Ascending aorta (tissue), 2 donors: ENCODE data around the gene COX7B2. TPM values are rescaled to one million over a fixed set of nuclear protein-coding genes. Genes with fewer than 3 reads are reported as not detected.

Experiments used
- DNase-seq, 2 donors: peaks; one replicate each; pipeline ENCODE4 v3.0.0-alpha.2; 2019; ENCODE audit warnings: low spot score in 2 of 2
- H3K27ac ChIP-seq, 2 donors: fragments of 200-600 bp; sonication (generic); one replicate each; pipeline ENCODE4 v1.5.1; 2016 to 2017; ENCODE audit warnings: mild to moderate bottlenecking in 1 of 2
- H3K27me3 ChIP-seq: fragments of 200-600 bp; sonication (generic); one replicate; pipeline ENCODE4 v1.5.1; 2017
- H3K36me3 ChIP-seq, 2 donors: fragments of 200-600 bp; sonication (generic); one replicate each; pipeline ENCODE4 v1.5.1; 2016
- H3K4me1 ChIP-seq, 2 donors: fragments of 200-600 bp; sonication (generic); one replicate each; pipeline ENCODE4 v1.5.1; 2016 to 2017; ENCODE audit warnings: mild to moderate bottlenecking in 1 of 2
- H3K4me3 ChIP-seq, 2 donors: fragments of 200-600 bp; sonication (generic); one replicate each; pipeline ENCODE4 v1.5.1; 2016 to 2017; ENCODE audit warnings: mild to moderate bottlenecking in 1 of 2
- H3K9me3 ChIP-seq, 2 donors: fragments of 200-600 bp; sonication (generic); one replicate each; pipeline ENCODE4 v1.5.1; 2016
- CTCF ChIP-seq, 3 experiments: fragments of 200-600 bp in 2 of 3; fragments of 450-650 bp in 1 of 3; sonication (generic) in 2 of 3; IDR thresholded peaks; one replicate each; pipeline ENCODE4 v1.5.1; 2016 to 2019; ENCODE audit warnings: antibody characterized with exemption in 3 of 3, mild to moderate bottlenecking in 1 of 3, moderate library complexity in 1 of 3
- intact Hi-C: fragments of 100-400 bp; cut with DNase I; formaldehyde crosslinking; loops from one replicate; pipeline ENCODE4 v1.15.1; 2023
- total RNA-seq: library from RNA; depleted of rRNA; stranded (reverse); fragments of >200 nt; gene quantifications from one replicate; pipeline ENCODE4 v1.1.0, GENCODE V29; 2016

The COX7B2 gene
- total RNA-seq, 1 donor from 2014 or later: not detected

- no peak overlapping the region for H3K27ac ChIP-seq
- H3K9me3 ChIP-seq: no peaks in the 10 kb centered on the region
- H3K27me3 ChIP-seq: no peaks in the 10 kb centered on the region
- no peaks in the 10 kb centered on the region for H3K36me3 ChIP-seq
- no peak for TF ChIP-seq CTCF (IDR thresholded peaks at IDR 0.05)
- intact Hi-C loops: no loop called here
- DNase-seq: no peak
- no peaks in the 10 kb centered on the region for H3K4me1 ChIP-seq
- no peak overlapping the region for H3K4me3 ChIP-seq
These were observed 18.2 kb upstream of the COX7B2 start for GRCh38 chr4:46927201-46927600.

- Histone ChIP-seq H3K9me3 (no peaks in the 10 kb centered on the region), H3K4me3 (no peak overlapping the region), H3K36me3 (no peaks in the 10 kb centered on the region), H3K27me3 (no peaks in the 10 kb centered on the region), H3K4me1 (no peaks in the 10 kb centered on the region), H3K27ac (no peak overlapping the region)
- no peak for DNase-seq
- intact Hi-C loops: no loop called here
- TF ChIP-seq CTCF (IDR thresholded peaks at IDR 0.05): no peak
These were observed 15.9 kb upstream of the COX7B2 start for GRCh38 chr4:46924789-46925529.

- intact Hi-C loops: no loop called here
- no peaks in the 10 kb centered on the region for H3K27me3 ChIP-seq
- TF ChIP-seq CTCF (IDR thresholded peaks at IDR 0.05): no peak
- no peak overlapping the region for H3K27ac ChIP-seq
- H3K4me1 ChIP-seq: no peaks in the 10 kb centered on the region
- H3K4me3 ChIP-seq: no peak overlapping the region
- DNase-seq: no peak
- H3K36me3 ChIP-seq: no peaks in the 10 kb centered on the region
- H3K9me3 ChIP-seq: no peaks in the 10 kb centered on the region
These were observed 13.2 kb upstream of the COX7B2 start for GRCh38 chr4:46922205-46922604.

- Histone ChIP-seq H3K36me3 (no peaks in the 10 kb centered on the region), H3K9me3 (no peaks in the 10 kb centered on the region), H3K4me3 (no peak overlapping the region), H3K4me1 (no peaks in the 10 kb centered on the region), H3K27ac (no peak overlapping the region), H3K27me3 (no peaks in the 10 kb centered on the region)
- no peak for TF ChIP-seq CTCF (IDR thresholded peaks at IDR 0.05)
- intact Hi-C loops: no loop called here
- no peak for DNase-seq
These were observed 897 bp downstream of the COX7B2 start for GRCh38 chr4:46908148-46908547.

GRCh38 chr4:46900082-46900481, 9.0 kb downstream of the COX7B2 start:
- H3K27ac ChIP-seq: no peak overlapping the region
- intact Hi-C loops: no loop called here
- DNase-seq: no peak

More at GRCh38 chr4:46900082-46900481, 9.0 kb downstream of the COX7B2 start:
- Histone ChIP-seq H3K9me3 (no peaks in the 10 kb centered on the region), H3K4me1 (no peaks in the 10 kb centered on the region), H3K27me3 (no peaks in the 10 kb centered on the region), H3K4me3 (no peak overlapping the region), H3K36me3 (no peaks in the 10 kb centered on the region)
- no peak for TF ChIP-seq CTCF (IDR thresholded peaks at IDR 0.05)
